CD4-positive, alpha-beta T cell treated with Interleukin-10 for 1 hour (primary cell): ENCODE results near the gene HS3ST3B1.

Experiments used
- DNase-seq: peaks from one replicate; pipeline ENCODE4 v3.0.0-alpha.2; 2020

Gene HS3ST3B1

GRCh38 chr17:14300575-14301278 is at the start of gene HS3ST3B1:
HS3ST3B1 (plus strand) TSS chr17:14301081; CDS start chr17:14301519, 438 bp downstream.
- peak; percentile 99 for DNase-seq

GRCh38 chr17:14261406-14261805 is 39.5 kb upstream of the HS3ST3B1 start:
- no peak for DNase-seq

- no peak for DNase-seq
Measured at GRCh38 chr17:14268264-14268663, 32.6 kb upstream of the HS3ST3B1 start.

- DNase-seq = no peak
Measured at GRCh38 chr17:14269473-14269872, 31.4 kb upstream of the HS3ST3B1 start.

GRCh38 chr17:14270508-14270907 is 30.4 kb upstream of the HS3ST3B1 start:
- no peak for DNase-seq

GRCh38 chr17:14276535-14277250 is 24.2 kb upstream of the HS3ST3B1 start:
- DNase-seq = no peak

- DNase-seq = no peak
Measured at GRCh38 chr17:14281530-14281929, 19.4 kb upstream of the HS3ST3B1 start.

- no peak for DNase-seq
Measured at GRCh38 chr17:14282726-14283125, 18.2 kb upstream of the HS3ST3B1 start.

- no peak for DNase-seq
Measured at GRCh38 chr17:14289162-14289561, 11.7 kb upstream of the HS3ST3B1 start.

GRCh38 chr17:14294876-14295275 is 6.0 kb upstream of the HS3ST3B1 start:
- DNase-seq = no peak

- DNase-seq = no peak
Measured at GRCh38 chr17:14295676-14296075, 5.2 kb upstream of the HS3ST3B1 start.

GRCh38 chr17:14296166-14296910 is 4.5 kb upstream of the HS3ST3B1 start:
- DNase-seq = no peak

- no peak for DNase-seq
Measured at GRCh38 chr17:14297161-14297851, 3.6 kb upstream of the HS3ST3B1 start.

- no peak for DNase-seq
Measured at GRCh38 chr17:14298221-14298946, 2.5 kb upstream of the HS3ST3B1 start.

GRCh38 chr17:14298947-14299279 is 2.0 kb upstream of the HS3ST3B1 start:
- no peak for DNase-seq

GRCh38 chr17:14299280-14300141 is 1.4 kb upstream of the HS3ST3B1 start:
- DNase-seq = no peak

GRCh38 chr17:14301279-14302090 is 604 bp downstream of the HS3ST3B1 start:
- no peak for DNase-seq

GRCh38 chr17:14302091-14302430 is 1.2 kb downstream of the HS3ST3B1 start:
- peak; percentile 64 for DNase-seq

GRCh38 chr17:14302431-14303099 is 1.7 kb downstream of the HS3ST3B1 start:
- peak; percentile 86 for DNase-seq
